SU-DHL-6 (cell line): ENCODE data around the gene DNMBP.

ENCODE experiments used
- CTCF ChIP-seq: fragments of 200-600 bp; sonication (generic); IDR thresholded peaks from one replicate; pipeline ENCODE4 v1.5.1; 2017; ENCODE audit warnings: antibody characterized with exemption, mild to moderate bottlenecking, low read length, moderate library complexity; ENCODE audit not compliant: insufficient read depth, poor library complexity, severe bottlenecking
- EZH2phosphoT487 ChIP-seq: fragments of 200-600 bp; sonication (generic), shearing (Covaris generic); conservative IDR thresholded peaks from 2 replicates; pipeline ENCODE4 v1.6.1; 2018; ENCODE audit warnings: mild to moderate bottlenecking, antibody characterized with exemption, low read length, moderate library complexity, mixed read lengths

DNA sequence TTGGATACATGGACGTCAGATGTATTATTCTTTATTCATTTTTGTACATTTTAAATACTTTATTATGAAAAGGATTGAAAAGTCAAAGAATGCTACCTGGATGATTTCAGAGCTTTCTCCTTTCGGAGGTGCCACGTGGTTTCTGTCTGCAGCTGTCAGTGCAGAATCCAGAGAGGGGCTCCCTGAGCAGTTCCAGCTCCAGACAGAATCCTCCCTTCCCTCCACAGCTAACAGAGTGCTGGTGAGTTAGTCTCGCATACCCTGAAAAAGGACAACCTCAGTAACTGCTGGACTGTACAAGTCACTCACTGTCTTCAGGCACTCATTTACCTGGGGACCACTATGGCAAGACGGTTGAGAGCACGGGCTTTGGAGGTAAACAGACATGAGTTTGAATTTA lies 10.9 kb downstream of the DNMBP start:
- TF ChIP-seq CTCF, result no peak
- TF ChIP-seq EZH2phosphoT487, result no peak
